ENCODE data around the gene CD2BP2. TPM values are rescaled to one million over a fixed set of nuclear protein-coding genes. Genes with fewer than 3 reads are reported as not detected.
"Not testable (repeated sequence)": the region's sequence is repeated elsewhere in the genome, so short reads cannot be mapped to it uniquely, and the experiment has no call there.

The CD2BP2 gene
- 15.4 TPM for total RNA-seq

GRCh38 chr16:30355144-30355953 is at the start of gene CD2BP2:
TSS of gene CD2BP2 (minus strand) at chr16:30355308. CDS start at chr16:30354681, 627 bp downstream.
- DNase-seq (ENCODE audit: low spot score) (peak; percentile 96), ATAC-seq (peak; percentile 76)

DNA sequence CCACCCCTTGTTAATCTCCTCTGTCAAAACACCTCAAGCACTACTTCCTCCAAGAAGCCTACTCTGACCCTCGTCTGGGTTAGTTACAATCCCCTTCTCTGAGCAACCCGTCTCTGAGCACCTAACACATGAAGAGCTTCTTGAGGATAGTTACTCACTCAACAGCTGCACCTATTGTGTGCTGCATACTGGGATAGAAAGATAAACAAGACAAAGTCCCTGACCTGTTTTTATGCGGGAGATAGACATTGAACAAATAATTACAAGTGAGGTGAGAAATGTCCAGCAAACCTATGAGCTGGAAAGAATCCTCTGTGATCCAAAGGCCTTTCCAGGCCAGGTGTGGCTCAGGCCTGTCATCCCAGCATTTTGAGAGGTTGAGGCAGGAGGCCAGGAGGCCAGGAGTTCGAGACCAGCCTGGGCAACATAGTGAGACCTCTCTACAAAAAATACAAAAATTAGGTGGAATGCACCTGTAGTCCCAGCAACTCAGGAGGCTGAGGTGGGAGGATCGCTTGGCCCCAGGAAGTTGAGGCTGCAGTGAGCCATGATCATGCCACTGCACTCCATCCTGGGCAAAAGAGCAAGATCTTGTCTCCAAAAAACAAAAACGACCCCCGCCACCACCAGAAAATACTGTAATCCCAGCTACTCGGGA is 46.8 kb upstream of the CD2BP2 start:
- no peak for DNase-seq (ENCODE audit: low spot score)
- peak; percentile 74 for ATAC-seq

DNA sequence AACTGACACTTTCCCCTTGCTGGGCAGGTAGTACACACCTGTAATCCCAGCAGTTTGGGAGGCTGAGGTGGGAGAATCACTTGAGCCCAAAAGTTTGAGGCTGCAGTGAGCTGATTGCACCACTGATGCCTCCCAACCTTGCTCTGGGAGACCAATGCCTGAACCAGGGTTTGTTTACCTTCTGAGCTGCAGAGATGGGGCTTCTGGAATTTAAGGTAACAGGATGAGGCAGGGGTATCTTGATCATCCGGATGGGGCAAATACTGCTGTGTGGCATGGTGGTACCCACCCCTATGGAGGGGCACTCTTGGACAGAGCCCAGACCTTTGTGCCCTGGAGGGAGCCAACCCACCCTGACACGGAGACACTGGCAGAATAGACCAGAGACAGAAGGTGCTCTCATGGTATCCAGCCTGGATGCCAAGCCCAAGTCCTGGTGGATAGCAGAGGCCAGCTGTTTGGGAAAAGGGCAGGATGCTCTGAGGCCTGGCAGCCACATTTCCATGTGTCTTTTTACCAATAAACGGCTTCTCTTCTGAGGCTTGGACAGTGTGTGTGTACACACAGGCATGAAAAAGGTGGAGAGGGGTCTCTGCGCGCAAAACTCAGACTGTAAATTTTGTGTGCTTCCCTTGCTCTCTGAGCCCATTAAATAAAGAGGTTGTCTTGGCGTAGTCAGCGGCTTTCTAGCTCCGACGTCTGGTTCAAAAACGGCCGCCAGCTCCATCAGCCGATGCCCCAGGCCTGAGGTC is 44.5 kb upstream of the CD2BP2 start:
- DNase-seq (ENCODE audit: low spot score), result no peak
- ATAC-seq, result peak; percentile 4

DNA sequence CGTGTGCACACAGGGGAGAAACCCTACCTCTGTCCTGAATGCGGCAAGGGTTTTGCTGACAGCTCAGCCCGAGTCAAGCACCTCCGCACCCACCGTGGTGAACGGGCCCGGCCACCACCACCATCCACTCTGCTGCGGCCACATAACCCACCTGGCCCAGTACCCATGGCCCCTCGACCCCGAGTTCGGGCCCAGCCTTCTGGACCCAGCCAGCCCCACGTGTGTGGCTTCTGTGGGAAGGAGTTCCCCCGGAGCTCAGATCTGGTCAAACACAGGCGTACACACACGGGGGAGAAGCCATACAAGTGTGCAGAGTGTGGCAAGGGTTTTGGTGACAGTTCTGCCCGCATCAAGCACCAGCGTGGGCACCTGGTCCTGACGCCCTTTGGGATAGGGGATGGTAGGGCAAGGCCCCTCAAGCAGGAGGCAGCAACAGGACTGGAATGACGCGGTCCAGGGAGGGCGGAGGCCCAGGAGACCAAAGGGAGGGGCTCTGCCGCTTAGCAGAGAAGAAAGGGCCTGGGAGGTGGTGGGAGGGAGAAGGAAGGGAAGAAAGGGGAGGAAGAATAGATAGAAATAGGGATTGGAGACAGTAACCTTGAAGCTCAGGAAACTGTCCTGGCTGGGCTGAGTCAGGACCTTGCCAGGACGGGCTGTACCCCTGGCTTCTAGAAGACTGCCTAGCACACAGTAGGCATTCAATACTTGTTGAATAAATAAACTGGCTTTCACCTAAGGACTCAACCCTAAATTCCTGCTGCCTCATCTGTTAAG is 43.7 kb upstream of the CD2BP2 start:
- DNase-seq (ENCODE audit: low spot score) (no peak), ATAC-seq (no peak)

DNA sequence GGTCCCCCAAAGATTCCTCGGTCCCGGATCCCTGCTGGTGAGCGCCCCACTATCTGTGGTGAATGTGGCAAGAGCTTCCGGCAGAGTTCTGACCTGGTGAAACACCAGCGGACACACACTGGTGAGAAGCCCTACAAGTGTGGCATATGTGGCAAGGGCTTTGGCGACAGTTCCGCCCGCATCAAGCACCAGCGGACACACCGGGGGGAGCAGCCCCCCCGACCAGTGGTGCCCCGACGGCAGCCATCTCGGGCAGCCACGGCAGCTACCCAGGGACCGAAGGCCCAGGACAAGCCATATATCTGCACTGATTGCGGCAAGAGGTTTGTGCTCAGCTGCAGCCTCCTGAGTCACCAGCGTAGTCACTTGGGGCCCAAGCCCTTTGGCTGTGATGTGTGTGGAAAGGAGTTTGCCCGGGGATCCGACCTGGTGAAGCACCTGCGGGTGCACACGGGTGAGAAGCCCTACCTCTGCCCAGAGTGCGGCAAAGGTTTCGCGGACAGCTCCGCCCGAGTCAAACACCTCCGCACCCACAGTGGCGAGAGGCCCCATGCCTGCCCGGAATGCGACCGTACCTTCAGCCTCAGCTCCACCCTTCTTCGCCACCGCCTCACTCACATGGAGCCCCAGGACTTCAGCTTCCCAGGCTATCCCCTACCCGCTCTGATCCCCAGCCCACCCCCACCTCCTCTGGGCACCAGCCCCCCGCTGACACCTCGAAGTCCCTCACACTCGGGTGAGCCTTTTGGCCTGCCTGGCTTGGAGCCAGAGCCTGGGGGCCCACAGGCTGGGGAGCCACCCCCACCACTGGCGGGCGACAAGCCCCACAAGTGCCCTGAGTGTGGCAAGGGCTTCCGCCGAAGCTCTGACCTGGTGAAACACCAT is 42.9 kb upstream of the CD2BP2 start:
- DNase-seq (ENCODE audit: low spot score) (no peak), ATAC-seq (no peak)

DNA sequence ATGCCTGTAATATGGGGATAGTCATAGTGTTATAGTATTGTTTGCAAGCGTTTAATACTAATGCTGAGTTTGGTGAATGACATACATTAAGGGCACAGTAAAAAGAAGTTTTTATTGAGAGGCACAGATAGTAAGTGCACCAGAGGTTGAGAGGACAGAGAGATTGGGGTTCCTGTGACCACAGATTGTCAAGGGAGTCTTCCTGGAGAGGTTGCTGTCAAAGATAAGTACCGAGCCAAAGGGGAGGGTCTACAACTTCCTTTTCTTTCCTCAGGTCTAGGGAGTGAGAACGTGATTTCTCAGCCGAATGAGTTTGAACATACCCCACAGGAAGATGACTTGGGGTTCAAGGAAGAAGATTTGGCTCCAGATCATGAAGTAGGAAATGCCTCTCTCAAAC is 41.9 kb upstream of the CD2BP2 start:
- ATAC-seq (no peak), DNase-seq (ENCODE audit: low spot score) (no peak)

GRCh38 chr16:30396627-30397026 is 41.5 kb upstream of the CD2BP2 start:
- DNase-seq (ENCODE audit: low spot score); ATAC-seq: not testable (repeated sequence)

GRCh38 chr16:30395992-30396585 is 41.0 kb upstream of the CD2BP2 start:
- DNase-seq (ENCODE audit: low spot score), result no peak
- ATAC-seq, result no peak

DNA sequence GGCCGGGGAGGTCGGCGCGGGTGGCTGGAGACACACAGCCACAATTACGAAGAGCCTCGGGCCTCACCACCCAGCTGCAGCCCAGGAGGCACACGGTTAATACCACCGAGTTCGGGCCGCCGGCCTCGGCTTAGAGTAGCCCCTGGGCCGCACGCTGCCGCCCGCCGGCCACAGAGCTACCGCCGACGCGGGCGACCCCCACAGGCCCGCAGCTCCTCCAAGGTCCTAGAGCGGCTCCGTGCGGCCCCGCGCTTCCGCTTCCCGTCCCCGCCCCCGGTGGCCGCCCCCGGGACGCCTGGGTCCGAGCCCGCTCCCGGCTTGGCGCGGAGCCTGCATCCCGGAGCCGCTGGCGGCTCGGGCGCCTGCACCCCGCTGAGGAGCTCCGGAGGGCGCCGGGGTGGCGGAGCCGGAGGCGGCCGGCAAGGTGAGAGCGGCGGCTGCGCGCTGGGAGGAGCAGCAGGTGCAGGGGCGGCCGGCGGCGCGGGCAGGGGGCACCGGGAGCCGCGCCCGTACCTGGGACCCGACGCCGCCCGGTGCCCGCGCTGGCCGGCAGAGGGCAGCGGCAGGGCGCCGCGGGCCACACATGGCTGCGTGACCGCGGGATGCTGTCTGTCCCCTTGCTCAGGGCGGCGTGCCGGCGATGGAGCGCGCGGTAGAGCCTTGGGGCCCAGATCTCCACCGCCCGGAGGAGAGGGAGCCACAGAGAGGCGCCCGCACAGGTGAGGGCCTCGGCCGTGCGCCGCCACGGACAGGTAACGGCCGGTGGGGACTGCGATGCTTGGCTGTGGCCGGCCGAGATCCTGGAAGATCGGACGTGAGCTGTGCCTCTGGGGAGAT is 40.3 kb upstream of the CD2BP2 start, which contains the start of gene ZNF48:
TSS of gene ZNF48 (plus strand) at position 266 of the 837 bp plus-strand sequence. CDS start at position 641, 375 bp downstream.
- peak; percentile 94 for ATAC-seq

DNA sequence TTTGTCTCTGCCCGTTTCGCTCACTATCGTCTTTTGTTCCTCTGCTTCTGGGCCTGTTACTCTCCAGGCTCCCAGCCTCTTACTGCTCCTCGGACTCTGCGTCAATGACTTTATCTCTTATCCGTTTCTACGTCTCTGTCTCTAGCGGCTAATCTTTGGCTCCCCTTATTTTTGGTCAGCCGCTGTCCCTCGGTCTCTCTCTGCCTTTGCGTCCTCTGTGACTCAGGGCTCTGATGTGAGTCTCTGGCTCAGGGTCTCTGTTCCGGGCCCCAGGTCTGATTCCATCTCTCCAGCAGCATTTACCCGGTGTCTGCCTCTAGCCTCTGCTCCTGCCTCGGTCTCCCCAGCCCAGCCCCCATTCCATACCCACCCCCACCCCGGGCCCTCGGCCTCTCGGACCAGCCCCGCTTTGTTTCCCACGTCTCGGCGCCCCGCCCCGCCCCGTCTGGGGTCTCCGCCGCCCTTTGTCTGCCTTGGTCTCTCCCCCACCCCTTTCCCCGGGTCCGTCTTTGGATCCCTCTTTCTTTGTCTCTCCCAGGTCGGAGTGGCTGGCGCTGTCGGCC is 39.6 kb upstream of the CD2BP2 start:
- ATAC-seq (no peak), DNase-seq (ENCODE audit: low spot score) (no peak)

More for the DNA sequence above, 40.3 kb upstream of the CD2BP2 start, which contains the start of gene ZNF48:
- DNase-seq (ENCODE audit: low spot score), result peak; percentile 90

DNA sequence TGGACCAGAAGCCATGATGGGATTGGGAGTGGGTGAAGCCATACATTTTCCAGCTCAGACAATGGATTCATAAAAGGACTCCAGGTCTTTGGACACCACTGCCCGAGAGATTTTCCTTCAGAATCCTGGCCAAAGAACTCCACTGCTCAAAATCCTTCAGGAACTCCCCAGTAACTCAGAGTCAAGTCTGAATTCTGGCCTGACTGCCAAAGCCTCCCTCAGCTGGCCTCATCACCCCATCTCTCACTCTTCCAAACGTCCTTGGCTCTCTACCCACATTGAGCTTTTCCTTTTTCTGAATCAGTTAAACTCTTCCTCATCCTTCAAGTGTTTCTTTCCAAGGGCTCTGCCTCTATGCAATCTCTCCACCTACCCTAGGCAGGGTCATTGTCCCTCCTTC is 28.4 kb upstream of the CD2BP2 start:
- DNase-seq (ENCODE audit: low spot score), result no peak
- no peak for ATAC-seq

GRCh38 chr16:30382111-30382881 is 27.2 kb upstream of the CD2BP2 start, which contains the start of gene SEPTIN1:
TSS of gene SEPTIN1 (minus strand) at chr16:30382561. CDS start at chr16:30382542, 19 bp downstream.
- ATAC-seq (no peak), DNase-seq (ENCODE audit: low spot score) (no peak)

- ATAC-seq (no peak), DNase-seq (ENCODE audit: low spot score) (no peak)
These were observed 26.4 kb upstream of the CD2BP2 start for GRCh38 chr16:30381291-30382041.

GRCh38 chr16:30380803-30381208 is 25.7 kb upstream of the CD2BP2 start:
- ATAC-seq (no peak), DNase-seq (ENCODE audit: low spot score) (no peak)

DNA sequence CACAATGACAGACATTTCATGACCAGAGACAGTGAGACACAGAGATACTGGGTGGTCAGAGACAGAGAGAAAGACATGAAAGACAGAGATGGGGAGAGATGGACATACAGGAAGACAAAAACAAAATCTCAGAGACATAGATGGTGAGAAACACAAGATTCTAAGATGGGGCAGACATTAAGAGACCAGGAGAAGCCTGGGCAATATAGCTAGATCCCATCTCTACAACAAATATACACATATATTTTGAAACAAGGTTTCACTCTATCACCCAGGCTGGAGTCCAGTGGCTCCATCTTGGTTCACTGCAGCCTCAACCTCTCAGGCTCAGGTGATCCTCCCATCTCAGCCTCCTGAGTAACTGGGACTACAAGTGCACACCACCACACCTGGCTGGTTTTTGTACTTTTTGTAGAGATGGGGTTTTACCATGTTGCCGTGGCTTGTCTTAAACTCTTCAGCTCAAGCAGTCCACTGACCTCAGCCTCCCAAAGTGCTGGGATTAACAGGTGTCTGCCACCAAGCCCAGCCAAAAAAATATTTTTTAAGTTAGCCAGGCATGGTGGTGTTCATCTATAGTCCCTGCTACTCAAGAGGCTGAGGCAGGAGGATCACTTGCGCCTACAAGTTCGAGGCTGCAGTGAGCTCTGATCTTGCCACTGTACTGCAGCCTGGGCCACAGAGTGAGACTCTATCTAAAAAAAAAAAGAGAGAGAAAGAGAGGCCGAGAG is 25.1 kb upstream of the CD2BP2 start:
- no peak for ATAC-seq
- no peak for DNase-seq (ENCODE audit: low spot score)

All from left lobe of liver (tissue), 2 donors.